SK-N-SH (cell line): ENCODE measurements around the gene CASZ1. TPM values are rescaled to one million over a fixed set of nuclear protein-coding genes. Genes with fewer than 3 reads are reported as not detected.

Source experiments
- CTCF ChIA-PET: fragments of 300-600, 350-600 bp; formaldehyde crosslinking; extraction: SDS; loops from one replicate; lab custom pipeline; 2021; lab: Yijun Ruan, JAX
- POLR2A ChIA-PET: fragments of 350-600 bp; sonication (Branson Sonifier 250); formaldehyde crosslinking; extraction: SDS; loops from one replicate; lab custom pipeline; 2020; ENCODE audit warnings: antibody characterized with exemption, inconsistent platforms; lab: Yijun Ruan, JAX
- DNase-seq: peaks from one replicate; pipeline ENCODE4 v3.0.0; 2012
- H2AFZ ChIP-seq: fragments of 200-600 bp; sonication (generic); 2 replicates; pipeline ENCODE4 v1.8.1; 2016; ENCODE audit warnings: antibody characterized with exemption, mild to moderate bottlenecking, low read depth
- H3F3A ChIP-seq: fragments of 200-600 bp; sonication (generic); replicated peaks from 2 replicates; pipeline ENCODE3; 2016; ENCODE audit warnings: antibody characterized with exemption, mild to moderate bottlenecking; ENCODE audit not compliant: insufficient read depth
- H3K27ac ChIP-seq, 2 experiments: fragments of 200-500 bp in 1 of 2; fragments of 200-600 bp in 1 of 2; sonication (Bioruptor generic) in 1 of 2; sonication (generic), shearing (Covaris generic) in 1 of 2; 2 replicates each; pipeline versions ENCODE4 v1.5.1 to v1.6.1; 2014 to 2016; ENCODE audit warnings: low read depth in 2 of 2, inconsistent platforms in 1 of 2, low read length in 1 of 2, mild to moderate bottlenecking in 1 of 2, mixed read lengths in 1 of 2
- H3K27me3 ChIP-seq: fragments of 200-600 bp; sonication (generic), shearing (Covaris generic); 2 replicates; pipeline ENCODE4 v1.6.1; 2016; ENCODE audit warnings: mixed run types; ENCODE audit not compliant: insufficient read depth
- H3K36me3 ChIP-seq, 2 experiments: fragments of 200-500 bp in 1 of 2; fragments of 200-600 bp in 1 of 2; sonication (Bioruptor generic) in 1 of 2; sonication (generic) in 1 of 2; replicated peaks in 1 of 2; 2 replicates each; pipeline versions ENCODE3 to v1.5.1; 2014 to 2016; ENCODE audit warnings: low read length in 1 of 2, mild to moderate bottlenecking in 1 of 2; ENCODE audit not compliant: insufficient read depth in 2 of 2, control insufficient read depth in 1 of 2
- H3K4me1 ChIP-seq, 2 experiments: fragments of 200-500 bp in 1 of 2; fragments of 200-600 bp in 1 of 2; sonication (Bioruptor generic) in 1 of 2; sonication (generic), shearing (Covaris generic) in 1 of 2; 2 replicates each; pipeline versions ENCODE4 v1.5.1 to v1.6.1; 2014 to 2016; ENCODE audit warnings: low read depth in 1 of 2, low read length in 1 of 2, mixed run types in 1 of 2; ENCODE audit not compliant: insufficient read depth in 2 of 2, control insufficient read depth in 1 of 2
- H3K4me2 ChIP-seq: fragments of 200-600 bp; sonication (generic), shearing (Covaris generic); 2 replicates; pipeline ENCODE4 v1.6.1; 2017; ENCODE audit warnings: mixed run types
- H3K4me3 ChIP-seq, 2 experiments: fragments of 200-500 bp in 1 of 2; fragments of 200-600 bp in 1 of 2; sonication (Bioruptor generic) in 1 of 2; sonication (generic), shearing (Covaris generic) in 1 of 2; 2 replicates each; pipeline versions ENCODE4 v1.5.1 to v1.8.1; 2014 to 2016; ENCODE audit warnings: low read depth in 2 of 2, inconsistent platforms in 1 of 2, low read length in 1 of 2, mild to moderate bottlenecking in 1 of 2, mixed read lengths in 1 of 2, moderate library complexity in 1 of 2
- H3K79me2 ChIP-seq: fragments of 200-600 bp; sonication (generic); 2 replicates; pipeline ENCODE4 v1.8.1; 2017; ENCODE audit warnings: mild to moderate bottlenecking; ENCODE audit not compliant: insufficient read depth
- H3K9ac ChIP-seq: fragments of 200-600 bp; sonication (generic); 2 replicates; pipeline ENCODE4 v1.6.1; 2017; ENCODE audit warnings: mixed run types
- H3K9me2 ChIP-seq: fragments of 200-600 bp; sonication (generic); 2 replicates; pipeline ENCODE4 v1.6.1; 2017; ENCODE audit warnings: mixed run types
- H3K9me3 ChIP-seq: fragments of 200-600 bp; sonication (generic); 2 replicates; pipeline ENCODE4 v1.6.1; 2017; ENCODE audit warnings: mixed run types, mild to moderate bottlenecking, moderate library complexity
- H4K20me1 ChIP-seq: fragments of 200-600 bp; sonication (generic); 2 replicates; pipeline ENCODE4 v1.6.1; 2017; ENCODE audit warnings: mild to moderate bottlenecking, mixed run types; ENCODE audit not compliant: insufficient read depth
- CHD2 ChIP-seq: fragments of 150-350 bp; IDR thresholded peaks from 2 replicates; pipeline ENCODE4 v1.6.1; 2018; ENCODE audit warnings: low read length; ENCODE audit not compliant: partially characterized antibody
- CTCF ChIP-seq: fragments of 200-600 bp; sonication (generic); IDR thresholded peaks from 2 replicates; pipeline ENCODE4 v1.6.1; 2017; ENCODE audit warnings: antibody characterized with exemption, mild to moderate bottlenecking, moderate library complexity
- EP300 ChIP-seq, 2 experiments: IDR thresholded peaks; 2 replicates each; pipeline versions ENCODE4 v1.4.0 to v1.6.1; 2012; ENCODE audit warnings: borderline replicate concordance in 1 of 2, low read depth in 1 of 2, low read length in 1 of 2
- EZH2phosphoT487 ChIP-seq: fragments of 200-600 bp; sonication (generic); IDR thresholded peaks from 2 replicates; pipeline ENCODE4 v1.6.1; 2017; ENCODE audit warnings: low read depth, mixed run types, mild to moderate bottlenecking, antibody characterized with exemption, moderate library complexity, borderline replicate concordance
- FOSL2 ChIP-seq: IDR thresholded peaks from 2 replicates; pipeline ENCODE4 v1.4.0; 2012; ENCODE audit warnings: low read depth, mild to moderate bottlenecking, moderate library complexity, borderline replicate concordance
- FOXM1 ChIP-seq: IDR thresholded peaks from 2 replicates; pipeline ENCODE4 v1.4.0; 2012; ENCODE audit warnings: low read depth, mild to moderate bottlenecking
- GABPA ChIP-seq: IDR thresholded peaks from 2 replicates; pipeline ENCODE4 v1.4.0; 2012; ENCODE audit warnings: low read depth, mild to moderate bottlenecking
- NRF1 ChIP-seq: IDR thresholded peaks from 2 replicates; pipeline ENCODE4 v1.6.1; 2012; ENCODE audit warnings: low read depth, mild to moderate bottlenecking, low read length
- PBX3 ChIP-seq: IDR thresholded peaks from 2 replicates; pipeline ENCODE4; 2012
- RAD21 ChIP-seq: IDR thresholded peaks from 2 replicates; pipeline ENCODE4 v1.6.1; 2012; ENCODE audit warnings: mild to moderate bottlenecking, low read length
- RCOR1 ChIP-seq: fragments of 150-350 bp; IDR thresholded peaks from 2 replicates; pipeline ENCODE4 v1.6.1; 2017; ENCODE audit warnings: antibody characterized with exemption, low read length
- RFX5 ChIP-seq: IDR thresholded peaks from 2 replicates; pipeline ENCODE4 v1.6.1; 2012; ENCODE audit warnings: mild to moderate bottlenecking, improper control_type of control experiment, low read length
- RXRA ChIP-seq: IDR thresholded peaks from 2 replicates; pipeline ENCODE4 v1.4.0; 2012; ENCODE audit warnings: low read depth, mild to moderate bottlenecking, borderline replicate concordance
- SMC3 ChIP-seq: IDR thresholded peaks from 2 replicates; pipeline ENCODE4 v1.6.1; 2012; ENCODE audit warnings: low read depth, low read length, improper control_type of control experiment
- TAF1 ChIP-seq: IDR thresholded peaks from 2 replicates; pipeline ENCODE4 v1.6.1; 2012; ENCODE audit warnings: low read depth, mild to moderate bottlenecking, low read length, moderate library complexity, borderline replicate concordance
- TEAD4 ChIP-seq: IDR thresholded peaks from 2 replicates; pipeline ENCODE4 v1.4.0; 2012; ENCODE audit warnings: mild to moderate bottlenecking, borderline replicate concordance; ENCODE audit not compliant: insufficient read depth
- WGBS: methylation state at CpG from one replicate; pipeline ENCODE4 v1.1.6; 2017; ENCODE audit warnings: low lambda C conversion rate; 5-methylcytosine and 5-hydroxymethylcytosine counted together
- polyA plus RNA-seq, 3 experiments: library from polyadenylated mRNA; depleted of rRNA; stranded (reverse); fragments of >200 nt; gene quantifications; 2 replicates each; pipeline ENCODE4 v1.2.3, GENCODE V29; 2012

CASZ1 gene
- polyA plus RNA-seq, 1 of the 3 experiments (the other 2 are of a cell fraction) = 0.51 TPM

- no peaks in the 10 kb centered on the region for H3K9me3 ChIP-seq
- no peak overlapping the region for H3K4me2 ChIP-seq
- peaks cover 0 to 10% of the 10 kb centered on the region in 2 experiments; a peak in 1 of 4 replicates for H3K4me1 ChIP-seq
- no peak overlapping the region for H2AFZ ChIP-seq
- H4K20me1 ChIP-seq = no peaks in the 10 kb centered on the region
- DNase-seq = no peak
- H3F3A ChIP-seq = no peaks in the 10 kb centered on the region
- no peak for TF ChIP-seq EP300 (IDR thresholded peaks at IDR 0.05; ENCODE audit: borderline replicate concordance in 1 of 2, low read depth in 1 of 2, low read length in 1 of 2)
- TF ChIP-seq RFX5 = no peak
- TF ChIP-seq FOXM1 = no peak
- TF ChIP-seq GABPA = no peak
- no peak for TF ChIP-seq TAF1
- no peak for TF ChIP-seq SMC3
- TF ChIP-seq FOSL2 = no peak
- no peak for TF ChIP-seq TEAD4
- no peak for TF ChIP-seq EZH2phosphoT487
- TF ChIP-seq RAD21 = no peak
- no peak for TF ChIP-seq CHD2
- TF ChIP-seq NRF1 = no peak
- no peak for TF ChIP-seq RCOR1
- no peak for TF ChIP-seq RXRA
- TF ChIP-seq CTCF = no peak
- no peak for TF ChIP-seq PBX3
- TF ChIP-seq, all 33 proteins: peak for 0
- no peak overlapping the region for H3K9ac ChIP-seq
- H3K27me3 ChIP-seq = peaks cover 44% of the 10 kb centered on the region; the same call in 1 of the 2 replicates
- no peaks in the 10 kb centered on the region for H3K9me2 ChIP-seq
- no peaks in the 10 kb centered on the region for H3K36me3 ChIP-seq
- H3K27ac ChIP-seq = no peak overlapping the region
- no peaks in the 10 kb centered on the region for H3K79me2 ChIP-seq
- 58% methylated on average over 6 of the region's 6 CpGs for WGBS
- H3K4me3 ChIP-seq = no peak overlapping the region
- ChIA-PET POLR2A (no interaction called here), CTCF (interaction anchor here (1.3 kb wide), 1 partner anchor 16 kb away, joined by 3 read pairs; no protein-coding TSS in a partner anchor)
Observed at GRCh38 chr1:10799726-10800125, 3.3 kb upstream of the CASZ1 start.
